ENCODE data around the gene PPOX.

The PPOX gene

GRCh38 chr1:161176468-161177111, 10.4 kb downstream of the PPOX start:
- ATAC-seq: no peak

GRCh38 chr1:161177112-161177935, 11.1 kb downstream of the PPOX start, which contains the start of gene B4GALT3:
TSS of gene B4GALT3 (minus strand) at chr1:161177507. CDS start at chr1:161176060, 1,447 bp downstream.
- peak; percentile 80 to 84 for ATAC-seq

DNA sequence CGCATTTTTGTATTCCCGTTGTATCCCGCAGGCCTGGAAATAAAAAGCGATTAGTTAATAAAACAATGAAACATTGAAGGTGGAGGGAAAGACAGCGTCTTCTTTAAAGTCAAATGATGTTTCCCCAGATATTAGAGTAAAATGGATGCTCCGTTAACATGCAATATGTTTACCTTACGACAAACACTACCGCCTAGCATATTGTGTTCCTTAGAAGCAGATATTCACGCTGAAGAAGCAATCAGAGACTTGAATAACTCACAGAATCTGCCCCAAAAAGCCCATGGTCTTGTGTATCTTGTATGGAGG, 11.7 kb downstream of the PPOX start:
- ATAC-seq: no peak

DNA sequence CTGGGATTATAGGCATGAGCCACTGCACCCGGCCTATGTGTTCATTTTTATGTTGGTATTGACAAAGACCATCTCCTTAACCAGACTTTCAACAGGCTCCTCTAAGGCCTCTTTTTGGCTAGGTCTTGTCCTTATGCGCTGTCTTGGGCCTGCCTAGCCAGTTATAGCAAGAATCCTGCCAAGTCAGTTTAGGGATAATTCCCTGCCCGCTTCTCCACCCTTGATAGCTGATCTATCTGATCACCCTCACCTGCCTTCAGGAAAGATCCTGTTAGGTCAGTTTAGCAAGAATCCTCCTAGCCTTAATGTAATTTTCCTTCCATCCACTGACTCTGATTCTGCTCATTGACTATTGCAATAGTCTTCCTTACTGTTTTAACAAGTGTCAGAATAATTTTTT, 13.5 kb downstream of the PPOX start:
- no peak for ATAC-seq

- no peak for ATAC-seq
Observed at GRCh38 chr1:161180639-161181038, 14.4 kb downstream of the PPOX start.

GRCh38 chr1:161182214-161182613, 16.0 kb downstream of the PPOX start:
- peak; percentile 85 to 86 for ATAC-seq

DNA sequence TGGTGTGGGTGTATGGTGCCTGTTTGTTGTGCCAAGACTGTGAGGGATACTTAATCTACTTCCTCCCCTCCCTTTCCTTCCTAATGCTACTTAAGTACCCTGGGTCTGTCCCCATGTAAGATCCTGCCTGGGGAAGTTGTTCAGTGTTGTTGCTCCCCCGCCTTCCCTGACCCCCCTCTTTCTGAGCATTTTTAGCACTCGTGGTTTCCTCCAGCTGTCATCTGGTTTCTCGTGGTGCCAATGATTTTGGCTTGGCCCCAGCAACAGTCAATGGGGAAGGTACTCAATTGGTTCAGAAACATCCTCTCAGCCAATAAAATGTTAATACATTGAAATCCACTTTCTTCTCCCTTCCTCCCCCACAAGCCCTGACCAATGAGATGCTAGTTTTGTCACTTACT, 19.1 kb downstream of the PPOX start:
- ATAC-seq: peak; percentile 45 to 51

DNA sequence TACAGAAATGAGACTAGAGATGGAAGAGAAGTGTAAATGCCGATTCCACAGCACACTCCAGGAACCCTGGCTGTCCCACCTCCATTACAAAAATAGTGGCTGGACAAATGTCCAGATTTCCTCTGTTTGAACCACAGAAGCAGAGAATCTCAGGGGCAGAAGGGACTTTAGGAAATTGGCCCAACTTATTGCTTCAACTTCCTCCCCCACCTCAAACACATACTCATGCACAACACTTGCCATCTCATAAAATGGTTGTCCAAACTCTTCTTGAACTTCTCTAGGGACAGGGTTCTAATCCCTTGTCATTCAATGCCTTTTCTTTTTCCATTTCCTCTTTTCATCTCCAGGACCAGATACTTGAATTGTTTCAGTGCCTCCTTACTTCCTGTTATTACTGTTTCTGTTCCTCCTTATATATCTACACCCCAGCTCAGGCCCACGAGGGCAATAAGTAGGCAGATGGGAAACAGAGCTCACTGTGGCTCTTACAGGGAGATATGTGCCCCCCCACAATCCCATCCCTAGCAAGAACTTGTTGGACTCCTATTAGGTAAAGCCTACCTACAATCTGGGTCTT, 19.6 kb downstream of the PPOX start:
- ATAC-seq: no peak

DNA sequence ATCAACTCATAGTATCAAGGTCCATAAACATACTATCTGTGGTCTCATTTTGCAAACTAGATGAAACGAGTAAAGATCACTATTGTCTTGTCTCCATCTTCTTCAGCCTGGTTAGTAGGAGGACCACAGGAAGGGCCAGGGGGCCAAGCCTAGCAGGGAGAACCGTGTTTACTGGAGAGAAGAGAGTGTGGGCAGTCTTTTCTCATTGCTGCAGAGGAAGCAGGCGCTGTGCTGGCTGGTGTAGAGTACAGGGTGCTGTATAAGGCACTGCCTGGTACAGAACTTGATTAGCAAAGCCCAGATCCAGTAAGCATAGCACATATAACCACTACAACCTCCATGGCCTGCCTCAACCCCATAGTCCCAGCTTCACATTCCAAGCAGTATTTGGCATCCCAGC, 21.1 kb downstream of the PPOX start:
- no peak for ATAC-seq

DNA sequence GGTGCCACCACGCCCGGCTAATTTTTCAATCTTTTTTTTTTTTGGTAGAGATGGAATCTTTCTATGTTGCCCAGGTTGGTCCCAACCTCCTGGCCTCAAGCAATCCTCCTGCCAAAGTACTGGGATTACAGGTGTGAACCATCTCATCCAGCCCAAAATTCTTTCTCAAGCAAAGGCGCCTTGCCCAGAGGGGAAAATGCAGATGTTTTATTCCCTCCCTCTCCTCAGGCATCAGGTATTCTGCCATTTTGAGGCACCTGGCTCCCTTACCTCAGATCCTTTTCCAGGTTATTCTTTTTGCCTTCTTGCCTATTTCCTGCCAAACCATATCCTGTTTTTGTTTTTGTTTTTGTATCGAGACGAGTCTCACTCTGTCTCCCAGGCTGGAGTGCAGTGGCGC, 22.2 kb downstream of the PPOX start:
- ATAC-seq: no peak

- ATAC-seq: no peak
Observed at GRCh38 chr1:161189036-161189435, 22.8 kb downstream of the PPOX start.

- no peak for ATAC-seq
Observed at GRCh38 chr1:161190962-161191521, 24.8 kb downstream of the PPOX start.

DNA sequence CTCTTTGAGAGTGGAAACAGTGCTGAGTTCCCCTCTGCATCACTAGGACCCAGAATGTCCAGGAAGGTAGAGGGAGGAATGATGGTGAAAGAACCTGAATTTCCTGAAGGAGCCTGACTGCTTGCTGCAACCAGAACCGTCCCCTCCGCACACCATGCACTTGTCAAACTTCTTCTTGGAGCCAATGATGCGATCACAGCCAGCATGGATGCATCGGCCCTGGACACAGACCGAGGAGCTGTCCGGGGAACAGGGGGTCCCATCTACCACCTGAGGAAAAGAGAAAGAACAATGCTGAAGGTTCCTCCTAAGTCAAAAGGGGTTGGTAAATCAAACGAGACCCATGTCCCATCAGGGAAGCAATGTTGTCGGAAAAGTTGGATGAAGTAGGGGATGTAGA, 25.7 kb downstream of the PPOX start:
- ATAC-seq: no peak

GRCh38 chr1:161192476-161193465, 26.5 kb downstream of the PPOX start:
- peak; percentile 90 to 95 for ATAC-seq

- ATAC-seq: no peak
Observed at GRCh38 chr1:161193561-161194235, 27.5 kb downstream of the PPOX start.

GRCh38 chr1:161195171-161195570, 28.9 kb downstream of the PPOX start:
- ATAC-seq: no peak

GRCh38 chr1:161196111-161196510, 29.9 kb downstream of the PPOX start:
- no peak for ATAC-seq

GRCh38 chr1:161196521-161197451, 30.6 kb downstream of the PPOX start:
- ATAC-seq: no peak

GRCh38 chr1:161197560-161198193, 31.5 kb downstream of the PPOX start:
- ATAC-seq: no peak
